T-helper 1 cell treated with Interleukin-12 subunit alpha and Interleukin-12 subunit beta and Interleukin-4 antibody, amounts not matched to agents 30 ng/mL and 1 ng/mL, for 36 hours (primary cell): ENCODE data around the gene PIGZ. TPM values are rescaled to one million over a fixed set of nuclear protein-coding genes. Genes with fewer than 3 reads are reported as not detected.

Experiments
- intact Hi-C: fragments of 100-400 bp; cut with micrococcal nuclease; formaldehyde crosslinking; loops from one replicate; pipeline ENCODE4 v1.15.1; 2024
- total RNA-seq: library from RNA; stranded (reverse); gene quantifications from 2 replicates; pipeline ENCODE4 v1.2.3, GENCODE V29; 2022

The PIGZ gene
- total RNA-seq = 1.4 and 2.2 TPM in 2 replicates

GRCh38 chr3:196968233-196969133 is at the start of gene PIGZ:
PIGZ (minus strand) TSS chr3:196968833; CDS start chr3:196952031, 16,802 bp downstream.
- intact Hi-C loops = loop anchor here (1.0 to 2.0 kb wide), 7 partner anchors 26 to 432 kb away; partner anchors contain the start of genes DLG1, NCBP2 and SENP5

GRCh38 chr3:197017003-197017402 is 48.4 kb upstream of the PIGZ start:
- intact Hi-C loops = no loop called here

GRCh38 chr3:197015790-197016736 is 47.4 kb upstream of the PIGZ start:
- intact Hi-C loops = no loop called here

GRCh38 chr3:197014942-197015575 is 46.4 kb upstream of the PIGZ start:
- intact Hi-C loops = no loop called here

GRCh38 chr3:197014024-197014423 is 45.4 kb upstream of the PIGZ start:
- intact Hi-C loops = no loop called here

- intact Hi-C loops = no loop called here
These were observed 43.9 kb upstream of the PIGZ start for GRCh38 chr3:197012540-197012883.

- intact Hi-C loops = no loop called here
These were observed 43.3 kb upstream of the PIGZ start for GRCh38 chr3:197011780-197012539.

- intact Hi-C loops = no loop called here
These were observed 42.1 kb upstream of the PIGZ start for GRCh38 chr3:197010556-197011351.

- intact Hi-C loops = no loop called here
These were observed 40.9 kb upstream of the PIGZ start for GRCh38 chr3:197009532-197010019.

GRCh38 chr3:197008436-197009209 is 40.0 kb upstream of the PIGZ start:
- intact Hi-C loops = no loop called here

- intact Hi-C loops = no loop called here
These were observed 39.3 kb upstream of the PIGZ start for GRCh38 chr3:197007953-197008352.

- intact Hi-C loops = no loop called here
These were observed 38.8 kb upstream of the PIGZ start for GRCh38 chr3:197007296-197007940.

- intact Hi-C loops = no loop called here
These were observed 38.2 kb upstream of the PIGZ start for GRCh38 chr3:197006860-197007259.

- intact Hi-C loops = no loop called here
These were observed 37.8 kb upstream of the PIGZ start for GRCh38 chr3:197006446-197006845.

- intact Hi-C loops = loop anchor here (1.0 kb wide), 1 partner anchor 26 kb away; the partner anchor contains the start of gene MELTF
These were observed 35.1 kb upstream of the PIGZ start for GRCh38 chr3:197003461-197004385.

GRCh38 chr3:197002701-197003454 is 34.2 kb upstream of the PIGZ start:
- intact Hi-C loops = loop anchor here (1.0 kb wide), 4 partner anchors 26 to 184 kb away; partner anchors contain the start of genes MELTF, NCBP2 and SENP5
